Colonic mucosa (tissue), 4 donors: Measurements from ENCODE around the gene EXOC4. TPM values are rescaled to one million over a fixed set of nuclear protein-coding genes. Genes with fewer than 3 reads are reported as not detected.

ENCODE experiments used
- DNase-seq: peaks from one replicate; pipeline ENCODE4 v3.0.0-alpha.2; 2020
- H3K27ac ChIP-seq: fragments of 200-600 bp; one replicate; pipeline ENCODE4 v1.8.0; 2021
- H3K27me3 ChIP-seq: fragments of 200-600 bp; one replicate; pipeline ENCODE4 v1.8.0; 2021
- H3K36me3 ChIP-seq: fragments of 200-600 bp; one replicate; pipeline ENCODE4 v1.8.0; 2021
- H3K4me1 ChIP-seq: fragments of 200-600 bp; one replicate; pipeline ENCODE4 v1.8.0; 2021; ENCODE audit warnings: mild to moderate bottlenecking
- H3K4me3 ChIP-seq: fragments of 200-600 bp; one replicate; pipeline ENCODE4 v1.8.0; 2021
- H3K9ac ChIP-seq, 2 donors: one replicate each; pipeline ENCODE4 v1.7.0; 2013; ENCODE audit warnings: control low read depth in 2 of 2, low read depth in 2 of 2, low read length in 2 of 2
- H3K9me3 ChIP-seq: fragments of 200-600 bp; one replicate; pipeline ENCODE4 v1.8.0; 2021
- intact Hi-C: fragments of 100-400 bp; cut with DNase I; formaldehyde crosslinking; loops from one replicate; pipeline ENCODE4 v1.14.1; 2022
- total RNA-seq, 2 donors: library from RNA; stranded (reverse); fragmentation: NEBNext Ultra II Directional in 1 of 2; extraction: Animal tissue kit (Norgen Biotek cat#: 25700) in 1 of 2; gene quantifications; one replicate each; pipeline ENCODE4 v1.2.1, GENCODE V29; 2021
- TF ChIP-seq, protein P1 (sequence below): fragments of 200-600 bp; IDR thresholded peaks from one replicate; pipeline ENCODE4 v1.8.0; 2022; ENCODE audit warnings: antibody characterized with exemption, mild to moderate bottlenecking
- donor health status: healthy.
- donor health status: DM: no; HTN: no; CAD: no.
- donor health status: DM: no; HTN: no; CAD: no.

Gene EXOC4
- total RNA-seq, 2 donors from 2014 or later, result 61.1 to 73.3 TPM

DNA sequence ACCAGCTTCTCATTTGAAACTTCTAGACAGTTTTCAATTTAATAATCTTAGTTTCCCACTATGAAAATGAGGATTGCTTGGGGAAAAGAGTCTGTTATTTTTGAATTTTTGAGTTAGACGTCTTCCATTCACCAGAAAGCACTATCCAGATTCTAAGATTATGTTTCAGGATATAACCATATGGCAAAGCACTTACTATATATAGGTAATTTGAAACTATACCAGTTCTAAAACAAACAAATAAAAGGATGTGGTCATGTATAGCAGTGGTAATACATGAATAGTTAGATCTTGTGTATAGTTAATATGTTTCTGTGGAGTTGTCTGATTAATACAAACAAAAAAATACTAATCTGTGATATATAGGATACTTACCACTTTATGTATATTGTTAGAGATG lies 320.0 kb downstream of the EXOC4 start:
- TF ChIP-seq, protein P1, sequence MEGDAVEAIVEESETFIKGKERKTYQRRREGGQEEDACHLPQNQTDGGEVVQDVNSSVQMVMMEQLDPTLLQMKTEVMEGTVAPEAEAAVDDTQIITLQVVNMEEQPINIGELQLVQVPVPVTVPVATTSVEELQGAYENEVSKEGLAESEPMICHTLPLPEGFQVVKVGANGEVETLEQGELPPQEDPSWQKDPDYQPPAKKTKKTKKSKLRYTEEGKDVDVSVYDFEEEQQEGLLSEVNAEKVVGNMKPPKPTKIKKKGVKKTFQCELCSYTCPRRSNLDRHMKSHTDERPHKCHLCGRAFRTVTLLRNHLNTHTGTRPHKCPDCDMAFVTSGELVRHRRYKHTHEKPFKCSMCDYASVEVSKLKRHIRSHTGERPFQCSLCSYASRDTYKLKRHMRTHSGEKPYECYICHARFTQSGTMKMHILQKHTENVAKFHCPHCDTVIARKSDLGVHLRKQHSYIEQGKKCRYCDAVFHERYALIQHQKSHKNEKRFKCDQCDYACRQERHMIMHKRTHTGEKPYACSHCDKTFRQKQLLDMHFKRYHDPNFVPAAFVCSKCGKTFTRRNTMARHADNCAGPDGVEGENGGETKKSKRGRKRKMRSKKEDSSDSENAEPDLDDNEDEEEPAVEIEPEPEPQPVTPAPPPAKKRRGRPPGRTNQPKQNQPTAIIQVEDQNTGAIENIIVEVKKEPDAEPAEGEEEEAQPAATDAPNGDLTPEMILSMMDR, result no peak
- Histone ChIP-seq H3K4me3 (no peak overlapping the region), H3K9me3 (no peaks in the 10 kb centered on the region), H3K36me3 (no peaks in the 10 kb centered on the region), H3K27me3 (no peaks in the 10 kb centered on the region), H3K9ac (no peak overlapping the region), H3K4me1 (no peaks in the 10 kb centered on the region), H3K27ac (no peak overlapping the region)
- no peak for DNase-seq
- intact Hi-C loops, result no loop called here

DNA sequence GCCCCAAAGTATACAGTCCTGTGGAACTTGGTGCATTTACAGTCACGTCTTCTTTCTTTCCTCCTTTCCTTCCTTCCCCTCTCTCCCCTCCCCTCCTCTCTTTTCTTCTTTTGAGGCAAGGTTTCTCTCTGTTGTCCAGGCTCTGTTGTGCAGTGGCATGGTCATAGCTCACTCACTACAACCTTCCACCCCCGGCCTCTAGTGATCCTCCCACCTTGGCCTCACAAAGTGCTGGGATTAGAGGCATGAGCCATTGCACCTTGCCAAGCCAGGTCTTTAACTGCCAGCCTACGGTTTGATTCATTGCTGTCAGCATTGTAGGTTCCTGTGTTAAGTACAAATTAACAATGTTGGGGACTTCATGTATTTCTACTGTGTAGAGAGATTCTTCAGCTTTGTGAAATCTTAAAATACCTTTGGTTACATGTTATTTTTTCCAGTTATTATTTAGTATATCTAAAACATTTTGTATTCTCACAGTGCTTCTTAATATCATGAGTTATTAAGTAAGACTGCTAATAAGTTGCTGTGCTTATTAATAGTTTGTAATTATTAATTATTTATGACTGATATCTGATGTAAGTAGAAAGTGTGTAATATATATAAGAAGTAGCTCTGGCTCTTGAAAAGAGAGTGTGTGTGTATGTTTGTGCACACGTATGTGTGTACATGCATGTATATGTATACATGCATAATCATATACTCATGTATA lies 320.8 kb downstream of the EXOC4 start:
- Histone ChIP-seq H3K4me3 (no peak overlapping the region), H3K9ac (no peak overlapping the region), H3K4me1 (no peaks in the 10 kb centered on the region), H3K27ac (no peak overlapping the region), H3K36me3 (no peaks in the 10 kb centered on the region), H3K9me3 (no peaks in the 10 kb centered on the region), H3K27me3 (no peaks in the 10 kb centered on the region)
- no peak for DNase-seq
- TF ChIP-seq, protein P1, result no peak
- intact Hi-C loops, result no loop called here

DNA sequence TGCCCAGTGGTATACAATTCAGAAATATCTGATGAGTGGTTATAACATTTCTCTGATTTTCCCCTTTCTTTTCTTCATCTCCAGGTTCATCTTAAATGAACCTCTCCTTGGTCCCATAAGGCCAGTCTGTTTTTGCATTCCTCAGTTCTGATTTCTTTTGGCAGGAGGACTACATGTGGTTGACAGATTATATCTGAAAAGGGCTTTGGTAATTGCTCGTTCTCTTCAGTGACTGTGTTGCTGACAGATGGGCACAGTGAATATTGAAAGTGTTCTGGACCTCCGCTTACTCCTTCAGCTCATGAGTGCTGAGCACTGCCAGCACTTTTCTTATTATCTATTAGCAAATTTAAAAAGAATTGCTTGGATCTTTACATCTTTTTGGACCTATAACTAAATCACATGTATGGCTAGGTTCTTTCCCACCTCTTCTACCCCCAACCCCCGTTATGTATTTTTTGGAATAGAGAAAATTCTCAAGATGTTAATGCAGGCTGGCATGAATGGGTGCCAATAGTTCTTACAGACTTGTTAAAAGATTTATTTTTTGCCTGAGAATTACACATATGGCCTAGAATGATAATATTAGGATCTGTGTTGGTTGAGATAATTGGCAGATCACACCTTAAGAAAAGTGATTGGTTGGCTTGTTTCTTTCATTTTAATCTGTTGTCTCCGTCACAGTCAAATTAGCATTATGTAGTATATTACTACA lies 323.0 kb downstream of the EXOC4 start:
- TF ChIP-seq, protein P1, result no peak
- intact Hi-C loops, result no loop called here

DNA sequence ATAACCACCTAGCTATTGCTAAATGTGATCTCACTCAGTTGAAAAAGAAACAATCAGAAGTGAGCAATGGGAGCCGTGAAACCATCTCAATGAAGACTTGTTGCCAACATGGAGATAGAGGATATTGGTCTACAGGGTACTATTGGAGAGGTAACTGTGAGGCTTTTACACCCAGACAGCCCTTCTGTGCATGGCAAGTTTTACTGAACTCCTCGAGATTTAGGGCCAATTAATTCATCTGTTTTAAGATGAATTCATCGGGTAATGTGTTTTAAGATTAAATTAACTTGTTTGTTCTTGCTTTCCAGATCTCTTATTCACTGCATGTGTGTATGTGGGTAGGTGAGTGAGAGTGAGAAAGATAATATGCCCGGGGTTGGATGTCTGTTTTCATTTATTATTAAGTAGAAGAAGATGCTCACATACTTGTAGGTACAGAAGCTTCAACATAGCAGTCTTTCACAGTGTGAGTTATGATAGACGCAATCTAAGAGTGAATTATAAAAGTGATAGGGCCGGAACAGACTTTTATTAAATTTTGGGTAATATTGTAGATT lies 323.8 kb downstream of the EXOC4 start:
- Histone ChIP-seq H3K36me3 (no peaks in the 10 kb centered on the region), H3K9me3 (no peaks in the 10 kb centered on the region), H3K27ac (no peak overlapping the region), H3K4me3 (no peak overlapping the region), H3K9ac (no peak overlapping the region), H3K4me1 (no peaks in the 10 kb centered on the region), H3K27me3 (no peaks in the 10 kb centered on the region)
- DNase-seq, result no peak
- TF ChIP-seq, protein P1, result no peak
- intact Hi-C loops, result no loop called here

More for the DNA sequence above, 323.0 kb downstream of the EXOC4 start:
- Histone ChIP-seq H3K27me3 (no peaks in the 10 kb centered on the region), H3K27ac (no peak overlapping the region), H3K4me1 (no peaks in the 10 kb centered on the region), H3K9me3 (no peaks in the 10 kb centered on the region), H3K9ac (no peak overlapping the region), H3K36me3 (no peaks in the 10 kb centered on the region), H3K4me3 (no peak overlapping the region)
- DNase-seq, result no peak

DNA sequence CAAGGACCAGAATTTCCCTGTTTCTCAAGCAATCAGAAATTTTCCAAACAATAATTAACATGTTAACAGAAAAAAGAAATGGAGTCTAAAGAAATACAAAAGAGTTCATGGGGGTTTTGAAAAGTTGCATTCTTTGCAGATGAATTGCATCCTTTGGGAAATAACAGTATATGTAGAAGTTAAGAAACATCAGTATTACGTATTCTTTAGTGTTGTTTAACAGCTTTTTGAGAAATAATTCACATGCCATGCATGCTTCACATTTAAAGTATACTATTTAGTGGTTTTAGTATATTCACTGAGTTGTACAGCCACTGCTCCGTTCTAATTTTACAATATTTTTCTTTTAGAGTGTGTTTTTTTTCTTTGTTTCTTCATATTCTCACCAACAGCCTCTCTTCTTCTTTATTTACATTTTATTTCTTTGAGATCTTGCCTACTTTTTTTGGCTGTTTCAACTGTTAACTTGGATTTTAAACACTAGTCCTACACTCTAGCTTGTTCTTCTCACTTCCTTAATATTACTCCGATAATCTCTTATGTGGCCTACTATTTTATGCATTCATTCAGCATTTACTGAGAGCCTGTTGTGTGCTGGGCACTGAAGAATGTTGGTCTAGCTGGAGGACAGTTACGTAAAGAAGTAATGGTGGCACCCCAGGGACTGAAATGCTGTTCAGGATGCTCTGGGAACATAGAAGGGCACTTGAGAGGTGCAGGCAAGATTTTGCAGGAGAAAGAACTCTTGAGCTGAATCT lies 330.1 kb downstream of the EXOC4 start:
- TF ChIP-seq, protein P1, result no peak
- Histone ChIP-seq H3K9me3 (no peaks in the 10 kb centered on the region), H3K27ac (no peak overlapping the region), H3K4me3 (no peak overlapping the region), H3K4me1 (no peaks in the 10 kb centered on the region), H3K9ac (no peak overlapping the region), H3K36me3 (no peaks in the 10 kb centered on the region), H3K27me3 (no peaks in the 10 kb centered on the region)
- no peak for DNase-seq
- intact Hi-C loops, result no loop called here
